OCI-LY7 (cell line): ENCODE data around the gene UCK2.

Experiments
- EZH2phosphoT487 ChIP-seq: fragments of 200-600 bp; sonication (generic); IDR thresholded peaks from 2 replicates; pipeline ENCODE4 v1.6.1; 2018; ENCODE audit warnings: low read depth, borderline replicate concordance, mild to moderate bottlenecking, mixed run types, antibody characterized with exemption, low read length, moderate library complexity, mixed read lengths
- TF ChIP-seq, protein P1 (sequence below): fragments of 200-600 bp; sonication (generic); conservative IDR thresholded peaks from 2 replicates; pipeline ENCODE4 v1.5.1; 2014; ENCODE audit warnings: mild to moderate bottlenecking, antibody characterized with exemption, low read length, moderate library complexity, mixed read lengths

DNA sequence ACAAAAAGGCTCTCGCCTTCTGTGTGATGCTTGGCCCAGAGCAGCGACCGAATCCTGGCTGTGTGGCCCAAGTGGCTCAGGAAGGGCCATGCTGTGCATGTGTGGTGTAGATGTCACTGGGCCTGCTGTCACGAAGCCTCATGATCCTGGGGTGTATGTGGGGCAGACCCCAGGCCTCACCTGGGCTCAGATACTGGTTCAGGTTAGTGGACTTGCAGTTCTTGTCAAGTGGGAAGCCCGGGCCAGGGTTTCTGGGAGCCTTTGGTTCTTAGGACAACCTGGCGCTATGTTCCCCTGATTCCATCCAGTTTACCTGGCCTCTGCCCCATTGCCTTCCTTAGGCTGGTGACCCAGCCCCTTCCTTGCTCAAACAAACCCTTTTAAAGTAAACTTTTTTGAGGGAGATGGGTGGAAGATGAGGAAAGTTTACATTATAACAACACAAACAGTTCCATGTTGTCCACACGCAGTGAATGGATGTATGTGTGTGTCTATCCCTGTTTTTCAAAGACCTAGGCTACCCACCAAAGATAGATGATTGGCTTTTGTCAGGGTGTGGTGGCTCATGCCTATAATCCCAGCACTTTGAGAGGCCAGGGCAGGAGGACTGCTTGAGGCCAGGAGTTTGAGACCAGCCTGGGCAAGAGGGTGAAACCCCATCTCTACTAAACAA is 84.3 kb downstream of the UCK2 start:
- TF ChIP-seq, protein P1, sequence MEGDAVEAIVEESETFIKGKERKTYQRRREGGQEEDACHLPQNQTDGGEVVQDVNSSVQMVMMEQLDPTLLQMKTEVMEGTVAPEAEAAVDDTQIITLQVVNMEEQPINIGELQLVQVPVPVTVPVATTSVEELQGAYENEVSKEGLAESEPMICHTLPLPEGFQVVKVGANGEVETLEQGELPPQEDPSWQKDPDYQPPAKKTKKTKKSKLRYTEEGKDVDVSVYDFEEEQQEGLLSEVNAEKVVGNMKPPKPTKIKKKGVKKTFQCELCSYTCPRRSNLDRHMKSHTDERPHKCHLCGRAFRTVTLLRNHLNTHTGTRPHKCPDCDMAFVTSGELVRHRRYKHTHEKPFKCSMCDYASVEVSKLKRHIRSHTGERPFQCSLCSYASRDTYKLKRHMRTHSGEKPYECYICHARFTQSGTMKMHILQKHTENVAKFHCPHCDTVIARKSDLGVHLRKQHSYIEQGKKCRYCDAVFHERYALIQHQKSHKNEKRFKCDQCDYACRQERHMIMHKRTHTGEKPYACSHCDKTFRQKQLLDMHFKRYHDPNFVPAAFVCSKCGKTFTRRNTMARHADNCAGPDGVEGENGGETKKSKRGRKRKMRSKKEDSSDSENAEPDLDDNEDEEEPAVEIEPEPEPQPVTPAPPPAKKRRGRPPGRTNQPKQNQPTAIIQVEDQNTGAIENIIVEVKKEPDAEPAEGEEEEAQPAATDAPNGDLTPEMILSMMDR = no peak
- no peak for TF ChIP-seq EZH2phosphoT487
